Neutrophil (primary cell): Measurements from ENCODE around the gene EYS.

Experiments used
- H3K27ac ChIP-seq: fragments of 200-600 bp; sonication (generic); 2 replicates; pipeline ENCODE4 v1.5.1; 2016; ENCODE audit warnings: mild to moderate bottlenecking, moderate library complexity
- H3K27me3 ChIP-seq: fragments of 200-600 bp; sonication (generic); 2 replicates; pipeline ENCODE4 v1.6.0; 2016; ENCODE audit warnings: mild to moderate bottlenecking
- H3K36me3 ChIP-seq: fragments of 200-600 bp; sonication (generic); 2 replicates; pipeline ENCODE4 v1.5.1; 2017
- H3K4me1 ChIP-seq, 2 experiments: fragments of 200-600 bp in 1 of 2; sonication (generic) in 1 of 2; 1 replicate in 1 of 2; 2 replicates in 1 of 2; pipeline versions ENCODE4 v1.5.1 to v1.6.1; 2013 to 2016; ENCODE audit warnings: low read depth in 1 of 2, low read length in 1 of 2, mild to moderate bottlenecking in 1 of 2, moderate library complexity in 1 of 2; ENCODE audit not compliant: control insufficient read depth in 1 of 2, insufficient read depth in 1 of 2
- H3K4me3 ChIP-seq, 2 experiments: fragments of 200-600 bp in 1 of 2; sonication (generic) in 1 of 2; 1 replicate in 1 of 2; 2 replicates in 1 of 2; pipeline ENCODE4 v1.5.1; 2013 to 2016; ENCODE audit warnings: low read depth in 1 of 2, low read length in 1 of 2, mild to moderate bottlenecking in 1 of 2, moderate library complexity in 1 of 2
- H3K9me3 ChIP-seq: fragments of 200-600 bp; sonication (generic); 2 replicates; pipeline ENCODE4 v1.5.1; 2016
- TF ChIP-seq, protein P1 (sequence below): fragments of 200-600 bp; sonication (generic); IDR thresholded peaks from 2 replicates; pipeline ENCODE4 v1.5.1; 2016; ENCODE audit warnings: antibody characterized with exemption

EYS gene

DNA sequence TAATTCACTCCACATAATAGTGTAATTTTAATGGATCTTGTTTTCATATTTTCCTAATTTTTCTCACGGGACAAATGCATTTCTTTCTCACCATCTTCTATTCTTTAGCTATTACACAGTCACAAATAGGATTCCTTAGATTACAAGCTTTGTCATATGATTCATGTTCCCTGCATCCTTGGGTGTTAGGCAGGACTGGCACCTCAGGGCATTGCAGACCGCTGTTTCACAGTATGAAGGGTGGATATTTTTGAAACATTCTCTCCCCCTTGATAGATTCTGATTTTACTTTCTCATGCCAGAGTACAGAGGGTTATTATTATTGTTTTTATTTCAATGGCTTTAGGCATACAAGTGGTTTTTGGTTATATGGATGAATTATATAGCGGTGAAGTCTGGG lies 1469.0 kb downstream of the EYS start:
- TF ChIP-seq, protein P1, sequence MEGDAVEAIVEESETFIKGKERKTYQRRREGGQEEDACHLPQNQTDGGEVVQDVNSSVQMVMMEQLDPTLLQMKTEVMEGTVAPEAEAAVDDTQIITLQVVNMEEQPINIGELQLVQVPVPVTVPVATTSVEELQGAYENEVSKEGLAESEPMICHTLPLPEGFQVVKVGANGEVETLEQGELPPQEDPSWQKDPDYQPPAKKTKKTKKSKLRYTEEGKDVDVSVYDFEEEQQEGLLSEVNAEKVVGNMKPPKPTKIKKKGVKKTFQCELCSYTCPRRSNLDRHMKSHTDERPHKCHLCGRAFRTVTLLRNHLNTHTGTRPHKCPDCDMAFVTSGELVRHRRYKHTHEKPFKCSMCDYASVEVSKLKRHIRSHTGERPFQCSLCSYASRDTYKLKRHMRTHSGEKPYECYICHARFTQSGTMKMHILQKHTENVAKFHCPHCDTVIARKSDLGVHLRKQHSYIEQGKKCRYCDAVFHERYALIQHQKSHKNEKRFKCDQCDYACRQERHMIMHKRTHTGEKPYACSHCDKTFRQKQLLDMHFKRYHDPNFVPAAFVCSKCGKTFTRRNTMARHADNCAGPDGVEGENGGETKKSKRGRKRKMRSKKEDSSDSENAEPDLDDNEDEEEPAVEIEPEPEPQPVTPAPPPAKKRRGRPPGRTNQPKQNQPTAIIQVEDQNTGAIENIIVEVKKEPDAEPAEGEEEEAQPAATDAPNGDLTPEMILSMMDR, result no peak
- Histone ChIP-seq H3K27ac (no peak overlapping the region), H3K9me3 (no peaks in the 10 kb centered on the region), H3K27me3 (no peaks in the 10 kb centered on the region), H3K36me3 (no peaks in the 10 kb centered on the region), H3K4me1 (no peaks in the 10 kb centered on the region), H3K4me3 (no peak overlapping the region)

DNA sequence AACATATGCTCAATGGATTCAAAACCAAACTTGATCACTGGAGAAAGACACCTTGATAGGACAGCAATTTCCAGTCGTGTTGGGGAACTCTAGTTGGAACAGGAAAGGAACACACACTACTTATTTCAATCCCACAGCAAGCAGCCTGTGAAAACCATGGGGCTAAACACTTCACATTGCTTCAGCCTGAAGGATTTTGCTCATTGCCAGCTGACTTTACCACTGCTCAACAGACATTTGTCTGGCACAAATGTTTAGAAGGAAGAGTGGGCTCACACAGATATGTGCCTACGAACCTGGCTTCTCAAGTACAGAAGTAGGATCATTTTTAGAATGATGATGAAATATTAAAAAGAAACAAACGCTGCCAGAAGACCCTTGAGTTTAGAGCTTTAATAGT lies 1473.3 kb downstream of the EYS start:
- Histone ChIP-seq H3K9me3 (no peaks in the 10 kb centered on the region), H3K27ac (no peak overlapping the region), H3K4me1 (no peaks in the 10 kb centered on the region), H3K36me3 (no peaks in the 10 kb centered on the region), H3K4me3 (no peak overlapping the region), H3K27me3 (no peaks in the 10 kb centered on the region)
- TF ChIP-seq, protein P1, result no peak

DNA sequence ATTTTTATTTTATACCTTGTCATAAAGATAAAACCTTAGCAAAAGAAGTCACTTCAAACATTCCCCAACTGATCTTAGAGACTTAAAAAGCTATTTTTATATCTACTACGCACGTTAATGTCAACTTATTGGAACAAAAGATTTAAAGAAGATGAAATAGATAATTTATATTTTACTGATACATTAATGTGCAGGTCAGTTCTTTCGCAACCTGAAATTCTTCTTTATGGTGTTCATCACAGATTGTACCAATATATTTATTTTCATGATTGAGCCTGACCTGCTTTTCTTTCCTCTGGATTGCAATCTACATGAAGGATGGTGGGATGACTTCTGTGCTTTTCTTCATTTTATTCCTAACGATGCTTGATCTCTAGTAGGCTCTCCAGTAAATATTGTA lies 1475.1 kb downstream of the EYS start:
- H3K9me3 ChIP-seq, result no peaks in the 10 kb centered on the region
- no peaks in the 10 kb centered on the region for H3K36me3 ChIP-seq
- TF ChIP-seq, protein P1, result no peak
- H3K4me3 ChIP-seq, result no peak overlapping the region
- H3K4me1 ChIP-seq, result no peaks in the 10 kb centered on the region
- no peaks in the 10 kb centered on the region for H3K27me3 ChIP-seq
- no peak overlapping the region for H3K27ac ChIP-seq

DNA sequence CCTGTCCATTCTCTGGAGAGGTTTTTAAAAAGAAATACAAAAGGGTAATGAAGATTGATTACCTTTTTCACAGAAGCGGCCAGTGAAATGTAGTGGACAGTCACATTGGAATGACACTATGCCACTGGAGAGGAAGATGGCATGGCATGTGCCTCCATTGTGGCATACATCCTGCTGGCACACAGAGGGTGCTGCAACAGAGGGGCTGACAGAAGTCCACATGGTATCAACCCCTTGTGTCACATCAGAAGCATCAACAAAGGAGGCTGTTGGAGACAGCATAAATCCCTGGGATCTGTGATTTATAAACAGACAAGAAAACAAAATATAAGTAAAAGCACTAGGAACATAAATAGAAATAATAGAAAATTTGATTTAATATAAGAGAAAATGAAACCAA lies 1476.5 kb downstream of the EYS start:
- TF ChIP-seq, protein P1, result no peak
- no peaks in the 10 kb centered on the region for H3K9me3 ChIP-seq
- no peak overlapping the region for H3K4me3 ChIP-seq
- H3K27ac ChIP-seq, result no peak overlapping the region
- H3K27me3 ChIP-seq, result no peaks in the 10 kb centered on the region
- no peaks in the 10 kb centered on the region for H3K36me3 ChIP-seq
- H3K4me1 ChIP-seq, result no peaks in the 10 kb centered on the region

DNA sequence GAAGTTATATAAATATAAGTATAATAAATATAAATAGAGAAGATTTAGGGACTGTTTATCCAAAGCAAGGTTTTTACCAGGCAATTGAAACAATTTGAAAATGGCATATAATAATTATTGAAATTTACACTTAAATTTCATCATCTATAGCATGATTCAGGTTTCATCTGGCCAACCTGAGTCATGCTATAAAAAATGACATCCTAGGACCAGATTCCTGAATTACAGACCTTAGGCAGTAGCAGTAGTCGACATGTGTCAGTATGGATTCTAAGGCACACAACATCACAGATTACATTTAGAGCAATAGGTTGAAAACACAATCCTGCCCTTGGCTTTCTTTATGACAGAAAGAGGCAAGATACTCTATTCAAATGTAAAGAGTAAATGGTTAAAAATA lies 1479.2 kb downstream of the EYS start:
- Histone ChIP-seq H3K9me3 (no peaks in the 10 kb centered on the region), H3K4me1 (no peaks in the 10 kb centered on the region), H3K27ac (no peak overlapping the region), H3K36me3 (no peaks in the 10 kb centered on the region), H3K27me3 (no peaks in the 10 kb centered on the region), H3K4me3 (no peak overlapping the region)
- TF ChIP-seq, protein P1, result no peak

DNA sequence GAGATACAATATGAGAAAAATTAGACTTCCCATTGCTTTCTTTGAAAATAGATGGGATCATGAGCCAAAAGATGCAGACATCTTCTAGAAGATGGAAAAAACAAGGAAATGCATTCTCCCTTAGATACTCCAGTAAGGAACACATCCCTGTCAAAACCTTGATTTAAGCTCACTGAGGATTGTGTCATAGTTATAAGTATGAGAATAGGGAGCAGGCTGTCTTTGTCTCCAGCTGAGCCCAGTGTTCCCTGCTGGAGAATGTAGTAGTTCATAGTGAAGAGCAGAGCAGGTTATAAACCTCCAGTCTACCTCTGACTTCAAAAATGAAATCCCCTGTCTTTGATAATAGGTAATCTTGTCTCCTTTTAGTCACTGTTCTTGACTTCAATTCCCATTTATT lies 1481.5 kb downstream of the EYS start:
- TF ChIP-seq, protein P1, result no peak

More for the DNA sequence above, 1481.5 kb downstream of the EYS start:
- Histone ChIP-seq H3K9me3 (no peaks in the 10 kb centered on the region), H3K4me1 (no peaks in the 10 kb centered on the region), H3K4me3 (no peak overlapping the region), H3K36me3 (no peaks in the 10 kb centered on the region), H3K27ac (no peak overlapping the region), H3K27me3 (no peaks in the 10 kb centered on the region)
